GM23338 (cell line): ENCODE data around the gene CHD9. TPM values are rescaled to one million over a fixed set of nuclear protein-coding genes. Genes with fewer than 3 reads are reported as not detected.

Experiments
- ATAC-seq: fragments of 200-7000 bp; cut with Tn5 transposase; 3 replicates; pipeline ENCODE4 v1.9.1; 2020
- DNase-seq: peaks from one replicate; pipeline ENCODE4 v3.0.0-alpha.2; 2015; ENCODE audit warnings: low spot score
- H2AFZ ChIP-seq: fragments of 200-600 bp; sonication (generic); 2 replicates; pipeline ENCODE4 v1.8.0; 2016; ENCODE audit warnings: antibody characterized with exemption, mild to moderate bottlenecking, moderate library complexity
- H3F3A ChIP-seq: fragments of 200-600 bp; sonication (generic); replicated peaks from 2 replicates; pipeline ENCODE4 v1.8.0; 2017; ENCODE audit warnings: antibody characterized with exemption, mixed run types, low read depth
- H3K27ac ChIP-seq: fragments of 200-600 bp; sonication (generic); 2 replicates; pipeline ENCODE4 v1.6.1; 2016; ENCODE audit warnings: low read depth
- H3K27me3 ChIP-seq: fragments of 200-600 bp; sonication (generic); 2 replicates; pipeline ENCODE4 v1.8.0; 2016; ENCODE audit warnings: mild to moderate bottlenecking, mixed run types, moderate library complexity; ENCODE audit not compliant: insufficient read depth
- H3K36me3 ChIP-seq: fragments of 200-600 bp; sonication (generic); 2 replicates; pipeline ENCODE4 v1.8.0; 2016; ENCODE audit warnings: mild to moderate bottlenecking; ENCODE audit not compliant: insufficient read depth
- H3K4me1 ChIP-seq: fragments of 200-600 bp; sonication (generic); 2 replicates; pipeline ENCODE4 v1.8.0; 2016; ENCODE audit warnings: mild to moderate bottlenecking, moderate library complexity; ENCODE audit not compliant: insufficient read depth
- H3K4me2 ChIP-seq: fragments of 200-600 bp; sonication (generic); 2 replicates; pipeline ENCODE4 v1.7.1; 2017; ENCODE audit warnings: mixed run types
- H3K4me3 ChIP-seq: fragments of 200-600 bp; sonication (generic); 2 replicates; pipeline ENCODE4 v1.6.1; 2016; ENCODE audit warnings: mixed run types
- H3K79me2 ChIP-seq: fragments of 200-600 bp; sonication (generic); replicated peaks from 2 replicates; pipeline ENCODE4 v1.8.0; 2017; ENCODE audit warnings: mild to moderate bottlenecking; ENCODE audit not compliant: insufficient read depth
- H3K9me2 ChIP-seq: fragments of 200-600 bp; sonication (generic); 2 replicates; pipeline ENCODE4 v1.8.0; 2017; ENCODE audit not compliant: insufficient read depth
- H4K20me1 ChIP-seq: fragments of 200-600 bp; sonication (generic); replicated peaks from 2 replicates; pipeline ENCODE4 v1.8.0; 2017; ENCODE audit warnings: mild to moderate bottlenecking; ENCODE audit not compliant: insufficient read depth
- H3K27ac Mint-ChIP-seq: 2 replicates; pipeline ENCODE4 v1.8.0; 2020; ENCODE audit warnings: inconsistent platforms, mild to moderate bottlenecking, moderate library complexity, mixed read lengths
- H3K27me3 Mint-ChIP-seq: 3 replicates; pipeline ENCODE4 v1.8.0; 2022; ENCODE audit warnings: low read depth, mild to moderate bottlenecking, moderate library complexity, mixed read lengths, inconsistent platforms; ENCODE audit not compliant: insufficient read depth, poor library complexity
- H3K36me3 Mint-ChIP-seq: 3 replicates; pipeline ENCODE4 v1.8.0; 2021; ENCODE audit warnings: low read depth, mild to moderate bottlenecking, inconsistent platforms, moderate library complexity, mixed read lengths
- H3K4me1 Mint-ChIP-seq: 3 replicates; pipeline ENCODE4 v1.8.0; 2020; ENCODE audit warnings: mild to moderate bottlenecking, inconsistent platforms, mixed read lengths
- H3K4me3 Mint-ChIP-seq: 3 replicates; pipeline ENCODE4 v1.8.0; 2021; ENCODE audit warnings: moderate library complexity, mild to moderate bottlenecking, inconsistent platforms, mixed read lengths
- H3K9me3 Mint-ChIP-seq: 3 replicates; pipeline ENCODE4 v1.8.0; 2020; ENCODE audit warnings: moderate library complexity, mild to moderate bottlenecking, inconsistent platforms, mixed read lengths
- CREB1 ChIP-seq: fragments of 250-450 bp; sonication (Bioruptor Pico); IDR thresholded peaks from 2 replicates; pipeline ENCODE4 v1.5.0; 2020; ENCODE audit warnings: low read depth, mild to moderate bottlenecking, moderate library complexity
- CTCF ChIP-seq, 2 experiments: fragments of 200-600 bp in 1 of 2; sonication (generic) in 1 of 2; conservative IDR thresholded peaks; 2 replicates each; pipeline versions ENCODE4 v1.5.1 to v1.6.1; 2016 to 2017; ENCODE audit warnings: antibody characterized with exemption in 2 of 2, low read depth in 2 of 2, mild to moderate bottlenecking in 2 of 2, moderate library complexity in 1 of 2
- ETS1 ChIP-seq: IDR thresholded peaks from 2 replicates; pipeline ENCODE4 v1.6.1; 2016; ENCODE audit warnings: antibody characterized with exemption
- EZH2 ChIP-seq: fragments of 200-600 bp; sonication (generic); IDR thresholded peaks from one replicate; pipeline ENCODE4 v1.8.0; 2017; ENCODE audit warnings: antibody characterized with exemption, mild to moderate bottlenecking, low read depth; ENCODE audit not compliant: unreplicated experiment
- EZH2phosphoT487 ChIP-seq: fragments of 200-600 bp; sonication (generic); IDR thresholded peaks from one replicate; pipeline ENCODE4 v1.8.1; 2018; ENCODE audit warnings: antibody characterized with exemption; ENCODE audit not compliant: unreplicated experiment
- JUNB ChIP-seq: IDR thresholded peaks from one replicate; pipeline ENCODE4 v1.6.1; 2016; ENCODE audit warnings: antibody characterized with exemption; ENCODE audit not compliant: unreplicated experiment
- NANOG ChIP-seq: IDR thresholded peaks from 2 replicates; pipeline ENCODE4 v1.6.1; 2016; ENCODE audit warnings: antibody characterized with exemption, borderline replicate concordance
- POLR2AphosphoS5 ChIP-seq: IDR thresholded peaks from 2 replicates; pipeline ENCODE4 v1.6.1; 2016; ENCODE audit warnings: antibody characterized with exemption, low read depth
- REST ChIP-seq: IDR thresholded peaks from one replicate; pipeline ENCODE4 v1.6.1; 2018; ENCODE audit warnings: antibody characterized with exemption; ENCODE audit not compliant: unreplicated experiment
- STAT1 ChIP-seq: IDR thresholded peaks from one replicate; pipeline ENCODE4 v1.6.1; 2016; ENCODE audit warnings: antibody characterized with exemption; ENCODE audit not compliant: unreplicated experiment
- ZNF114 ChIP-seq: fragments of 250-450 bp; sonication (Bioruptor Pico); IDR thresholded peaks from 2 replicates; pipeline ENCODE4 v1.5.0; 2020; ENCODE audit warnings: mild to moderate bottlenecking, moderate library complexity
- ZNF331 ChIP-seq: fragments of 250-450 bp; sonication (Bioruptor Pico); IDR thresholded peaks from 2 replicates; pipeline ENCODE4 v1.5.0; 2020; ENCODE audit warnings: low read depth, mild to moderate bottlenecking, moderate library complexity
- ZNF462 ChIP-seq: fragments of 250-450 bp; sonication (Bioruptor Pico); IDR thresholded peaks from 2 replicates; pipeline ENCODE4 v1.5.0; 2020; ENCODE audit warnings: mild to moderate bottlenecking, moderate library complexity
- polyA plus RNA-seq: library from polyadenylated mRNA; unstranded; fragments of >200 nt; fragmentation: Nextera tagmentation; extraction: Ambion mirVana; gene quantifications from 2 replicates; pipeline ENCODE4 v1.2.1, GENCODE V29; 2016
- total RNA-seq: library from RNA; depleted of rRNA; stranded (reverse); fragments of >200 nt; shearing (Covaris generic); gene quantifications from 2 replicates; pipeline ENCODE4 v1.2.3, GENCODE V29; 2014

Gene CHD9
- total and polyA plus RNA-seq, 2 experiments from 2014 or later, result 18.8 to 46.6 TPM

GRCh38 chr16:53061701-53062159, 6.9 kb downstream of the CHD9 start:
- H3K9me3 Mint-ChIP-seq, result no peaks in the 10 kb centered on the region
- no peaks in the 10 kb centered on the region for H4K20me1 ChIP-seq
- H3K79me2 ChIP-seq, result peaks cover 79% of the 10 kb centered on the region
- no peak overlapping the region for H3K27ac ChIP-seq
- H3K4me2 ChIP-seq, result no peak overlapping the region
- H3K27ac Mint-ChIP-seq, result no peak overlapping the region
- peaks cover 4% of the 10 kb centered on the region for H3K4me1 ChIP-seq
- H3K4me1 Mint-ChIP-seq, result peaks cover 13% of the 10 kb centered on the region
- H3K27me3 Mint-ChIP-seq, result no peaks in the 10 kb centered on the region
- no peak overlapping the region for H2AFZ ChIP-seq
- H3K36me3 ChIP-seq, result no peaks in the 10 kb centered on the region
- no peaks in the 10 kb centered on the region for H3K27me3 ChIP-seq
- ATAC-seq (no peak), DNase-seq (no peak)
- no peak for TF ChIP-seq CREB1
- no peak for TF ChIP-seq EZH2
- no peak for TF ChIP-seq POLR2AphosphoS5
- TF ChIP-seq JUNB, result no peak
- no peak for TF ChIP-seq ETS1
- TF ChIP-seq STAT1, result no peak
- TF ChIP-seq NANOG, result no peak
- no peak for TF ChIP-seq CTCF (conservative IDR thresholded peaks at IDR 0.05; ENCODE audit: low read depth in 2 of 2)
- TF ChIP-seq ZNF114 (CRISPR knock-in tag), result no peak
- no peak for TF ChIP-seq ZNF331 (CRISPR knock-in tag)
- TF ChIP-seq EZH2phosphoT487, result no peak
- TF ChIP-seq REST, result no peak
- no peak for TF ChIP-seq ZNF462 (CRISPR knock-in tag)
- H3K36me3 Mint-ChIP-seq, result no peaks in the 10 kb centered on the region; the same call in 2 of the 3 replicates
- H3K4me3 Mint-ChIP-seq, result no peak overlapping the region
- no peaks in the 10 kb centered on the region for H3F3A ChIP-seq
- H3K4me3 ChIP-seq, result no peak overlapping the region
- no peaks in the 10 kb centered on the region for H3K9me2 ChIP-seq
